Measurements from ENCODE around the gene AGTRAP.

AGTRAP gene

GRCh38 chr1:11735854-11736745 lies at the start of gene AGTRAP:
TSS of gene AGTRAP (plus strand) at chr1:11736136. CDS start at chr1:11736209, 73 bp downstream.
- DNase-seq = peak; percentile 46 to 84

- DNase-seq = no peak
Observed at GRCh38 chr1:11688506-11688905, 47.4 kb upstream of the AGTRAP start.

- peak in 1 of 2 experiments; percentile 27 for DNase-seq
Observed at GRCh38 chr1:11690397-11691301, 45.3 kb upstream of the AGTRAP start.

GRCh38 chr1:11691302-11691914 lies 44.5 kb upstream of the AGTRAP start, which contains the start of gene DRAXIN:
TSS of gene DRAXIN (plus strand) at chr1:11691710. CDS start at chr1:11706259, 14,549 bp downstream.
- peak in 1 of 2 experiments; percentile 25 for DNase-seq

- no peak for DNase-seq
Observed at GRCh38 chr1:11691928-11692711, 43.8 kb upstream of the AGTRAP start.

GRCh38 chr1:11693024-11693590 lies 42.8 kb upstream of the AGTRAP start:
- DNase-seq = no peak

GRCh38 chr1:11693917-11694316 lies 42.0 kb upstream of the AGTRAP start:
- no peak for DNase-seq

GRCh38 chr1:11695861-11696260 lies 40.1 kb upstream of the AGTRAP start:
- DNase-seq = no peak

GRCh38 chr1:11697188-11697892 lies 38.6 kb upstream of the AGTRAP start:
- DNase-seq = no peak

GRCh38 chr1:11697893-11698210 lies 38.1 kb upstream of the AGTRAP start:
- no peak for DNase-seq

- DNase-seq = no peak
Observed at GRCh38 chr1:11700601-11701467, 35.1 kb upstream of the AGTRAP start.

- no peak for DNase-seq
Observed at GRCh38 chr1:11701551-11701961, 34.4 kb upstream of the AGTRAP start.

GRCh38 chr1:11701981-11702803 lies 33.7 kb upstream of the AGTRAP start:
- no peak for DNase-seq

GRCh38 chr1:11703357-11704193 lies 32.4 kb upstream of the AGTRAP start:
- no peak for DNase-seq

GRCh38 chr1:11704194-11704529 lies 31.8 kb upstream of the AGTRAP start:
- no peak for DNase-seq

- DNase-seq = no peak
Observed at GRCh38 chr1:11704691-11705475, 31.1 kb upstream of the AGTRAP start.

- DNase-seq = no peak
Observed at GRCh38 chr1:11705596-11705995, 30.3 kb upstream of the AGTRAP start.

- no peak for DNase-seq
Observed at GRCh38 chr1:11706292-11706691, 29.6 kb upstream of the AGTRAP start.
